HG02759 (cell line): Measurements from ENCODE around the gene KIF26B.
"Not testable (repeated sequence)": the region's sequence is repeated elsewhere in the genome, so short reads cannot be mapped to it uniquely, and the experiment has no call there.

Experiments used
- ATAC-seq: cut with Tn5 transposase; IDR thresholded peaks from one replicate; pipeline ENCODE4 v1.9.1; 2021; ENCODE audit warnings: mild to moderate bottlenecking, moderate library complexity; ENCODE audit not compliant: unreplicated experiment

KIF26B gene

GRCh38 chr1:245378311-245378722 lies 223.5 kb downstream of the KIF26B start:
- ATAC-seq: no peak

- ATAC-seq: no peak
Measured at GRCh38 chr1:245378745-245379144, 224.0 kb downstream of the KIF26B start.

- no peak for ATAC-seq
Measured at GRCh38 chr1:245380790-245381535, 226.2 kb downstream of the KIF26B start.

- no peak for ATAC-seq
Measured at GRCh38 chr1:245382981-245383380, 228.2 kb downstream of the KIF26B start.

- no peak for ATAC-seq
Measured at GRCh38 chr1:245383396-245384330, 228.9 kb downstream of the KIF26B start.

- no peak for ATAC-seq
Measured at GRCh38 chr1:245386297-245386971, 231.6 kb downstream of the KIF26B start.

- ATAC-seq: no peak
Measured at GRCh38 chr1:245388687-245389086, 233.9 kb downstream of the KIF26B start.

- no peak for ATAC-seq
Measured at GRCh38 chr1:245389873-245390272, 235.1 kb downstream of the KIF26B start.

- ATAC-seq: no peak
Measured at GRCh38 chr1:245390975-245391374, 236.2 kb downstream of the KIF26B start.

GRCh38 chr1:245393694-245394093 lies 238.9 kb downstream of the KIF26B start:
- ATAC-seq: no peak

GRCh38 chr1:245395680-245396079 lies 240.9 kb downstream of the KIF26B start:
- ATAC-seq: no peak

- no peak for ATAC-seq
Measured at GRCh38 chr1:245396615-245397014, 241.8 kb downstream of the KIF26B start.

GRCh38 chr1:245397771-245398170 lies 243.0 kb downstream of the KIF26B start:
- no peak for ATAC-seq

- ATAC-seq: no peak
Measured at GRCh38 chr1:245398180-245398579, 243.4 kb downstream of the KIF26B start.

GRCh38 chr1:245401881-245402587 lies 247.2 kb downstream of the KIF26B start:
- ATAC-seq: no peak

GRCh38 chr1:245402998-245403397 lies 248.2 kb downstream of the KIF26B start:
- ATAC-seq: not testable (repeated sequence)

GRCh38 chr1:245404527-245404926 lies 249.7 kb downstream of the KIF26B start:
- ATAC-seq: no peak

GRCh38 chr1:245404952-245405351 lies 250.2 kb downstream of the KIF26B start:
- no peak for ATAC-seq

GRCh38 chr1:245406426-245406825 lies 251.6 kb downstream of the KIF26B start:
- ATAC-seq: no peak

GRCh38 chr1:245407983-245408382 lies 253.2 kb downstream of the KIF26B start:
- ATAC-seq: no peak
